DMS153 treated with DMSO at 0.1 percent for 48 hours (cell line): ENCODE data around the gene SALL3.
A peak's percentile ranks its signal among the peaks of the same experiment; 100 is the strongest.

Experiments
- DNase-seq: peaks from one replicate; lab custom pipeline; 2025; ENCODE audit not compliant: unreplicated experiment; lab: John Stamatoyannopoulos, UW

SALL3 gene

DNA sequence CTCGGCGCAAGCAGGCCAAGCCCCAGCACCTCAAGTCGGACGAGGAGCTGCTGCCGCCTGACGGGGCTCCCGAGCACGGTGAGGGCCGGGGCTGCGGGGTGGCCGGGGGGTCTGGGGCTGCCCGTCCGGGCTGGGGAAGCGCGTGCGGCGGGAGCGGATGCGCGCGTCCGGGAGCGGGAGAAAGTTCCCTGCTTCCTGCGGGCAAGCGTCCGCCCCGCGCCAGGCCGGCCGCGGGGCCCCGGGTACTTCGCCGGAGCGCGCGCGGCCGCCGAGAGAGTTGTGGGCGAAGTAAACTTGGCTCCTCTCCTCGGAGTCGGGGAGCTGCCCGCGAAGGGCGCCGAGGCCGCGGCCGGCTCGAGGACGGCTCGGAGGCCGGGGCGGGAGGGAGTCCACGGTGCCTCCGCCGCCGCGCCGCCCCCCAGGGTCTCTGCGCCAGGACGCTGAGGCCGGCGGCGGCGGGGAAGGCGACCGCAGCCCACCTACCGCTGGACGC lies 707 bp downstream of the SALL3 start:
- no peak for DNase-seq

- DNase-seq = no peak
Measured at GRCh38 chr18:78980777-78981380, 1.3 kb downstream of the SALL3 start.

DNA sequence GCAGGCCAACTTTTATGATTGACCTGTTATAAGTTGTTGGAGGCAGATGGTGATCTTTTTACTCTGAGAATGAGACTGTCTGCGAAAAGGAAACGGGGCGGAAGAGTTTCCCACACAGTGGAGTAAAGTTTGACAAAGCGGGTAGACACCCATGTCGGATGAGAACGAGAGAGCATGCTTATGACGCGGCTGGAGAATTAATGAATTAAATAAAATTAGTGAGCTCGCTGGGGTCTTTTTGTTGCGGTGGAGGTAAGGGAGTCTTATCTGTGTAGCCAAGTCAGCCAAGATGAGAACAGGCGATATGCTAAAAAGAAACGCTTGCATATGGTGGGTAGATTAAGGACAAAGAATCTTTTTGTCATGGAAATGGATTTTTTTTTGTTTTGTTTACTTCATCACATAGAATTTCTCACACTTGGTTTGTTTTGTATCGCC lies 1.8 kb downstream of the SALL3 start:
- no peak for DNase-seq

DNA sequence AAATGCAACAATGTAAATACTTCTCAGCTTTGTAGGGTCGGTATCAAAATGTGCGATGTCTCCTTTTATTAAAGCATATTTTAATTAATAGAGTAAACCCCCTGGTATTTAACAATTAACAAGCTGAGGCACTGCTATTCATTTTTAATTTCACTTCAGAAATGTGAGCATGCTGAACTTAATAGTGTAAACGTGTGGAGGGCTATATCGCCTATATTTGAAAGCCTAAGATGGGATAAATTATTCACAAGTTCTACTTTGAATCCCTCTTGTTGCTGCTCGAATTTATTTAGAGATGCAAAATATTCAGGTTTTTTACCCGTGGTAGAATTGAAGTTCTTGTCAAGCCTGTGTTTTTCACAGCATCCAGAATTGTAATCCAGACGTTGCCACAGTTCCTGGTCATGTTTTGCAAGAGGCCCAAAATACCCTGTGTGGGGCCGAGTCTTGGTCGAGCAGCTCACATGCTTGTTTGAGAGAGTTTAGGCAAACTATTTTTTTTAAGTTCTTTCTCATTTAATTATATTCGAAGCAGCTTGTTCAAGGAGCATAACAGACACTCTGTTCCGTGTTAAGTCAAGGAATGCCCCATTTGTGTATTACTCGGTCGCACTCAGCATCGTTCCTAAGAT lies 2.5 kb downstream of the SALL3 start:
- DNase-seq = no peak

GRCh38 chr18:78983512-78983911 lies 3.9 kb downstream of the SALL3 start:
- no peak for DNase-seq

DNA sequence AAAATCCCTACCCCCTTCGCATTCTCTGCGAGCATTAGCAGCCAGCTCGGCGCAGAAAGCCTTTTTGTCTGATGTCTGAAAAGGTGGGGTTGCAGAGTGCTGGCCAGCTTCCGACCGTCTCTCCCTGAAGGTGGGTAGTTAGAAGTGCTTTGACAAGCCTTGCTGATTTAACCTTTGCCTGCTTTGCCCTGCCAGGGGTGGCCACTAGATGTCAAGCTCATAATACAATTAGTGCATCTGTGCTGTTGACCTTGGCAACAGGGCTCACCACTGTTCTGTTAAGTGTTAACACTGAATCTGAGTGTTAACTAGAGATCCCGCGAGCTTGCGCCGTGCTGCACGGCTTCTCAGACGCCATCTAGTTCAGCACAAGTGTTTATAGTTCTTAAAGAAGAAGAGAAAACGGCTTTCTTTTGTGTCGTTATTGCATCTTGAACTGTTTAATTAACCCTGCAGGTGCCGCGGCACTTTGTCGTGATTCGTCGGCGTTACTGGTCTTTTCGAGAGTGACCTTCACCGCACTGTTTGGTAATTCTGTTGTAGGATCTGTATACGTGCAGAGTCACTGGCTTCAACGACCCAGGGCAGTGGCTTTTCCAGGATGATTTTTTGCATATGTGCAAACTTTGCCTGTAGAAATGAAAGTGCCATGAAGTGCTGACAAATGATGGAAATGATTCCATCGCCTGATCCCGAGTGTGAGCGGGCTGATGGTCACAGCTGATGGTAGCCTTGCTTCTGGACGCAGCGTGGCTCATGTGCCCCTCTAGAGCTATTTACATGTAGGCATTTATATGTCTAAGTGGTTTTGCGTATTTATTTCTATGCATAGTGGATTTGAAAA lies 5.5 kb downstream of the SALL3 start:
- DNase-seq = peak; percentile 91

DNA sequence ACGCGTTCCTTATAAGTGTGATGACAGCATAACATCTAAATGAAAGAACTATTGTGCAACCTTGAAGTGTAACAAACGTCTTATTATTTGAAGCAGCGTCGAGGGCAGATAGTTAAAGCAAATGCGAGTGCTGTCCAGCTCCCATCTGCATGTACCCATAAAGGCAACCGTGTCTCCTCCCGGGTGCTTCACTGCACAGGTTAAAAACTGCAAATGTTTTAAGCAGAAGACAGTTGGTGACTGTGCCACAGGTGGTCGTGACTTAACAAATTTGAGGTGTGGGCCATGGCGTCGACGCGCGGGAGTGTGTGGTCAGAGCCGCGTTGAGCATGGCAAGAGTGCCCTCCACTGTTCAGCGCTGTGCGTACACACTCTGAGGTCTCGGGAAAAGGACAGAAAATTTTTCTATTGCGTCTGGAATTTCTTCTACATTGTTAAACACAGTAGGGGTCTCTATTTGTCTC lies 6.4 kb downstream of the SALL3 start:
- peak; percentile 81 for DNase-seq

DNA sequence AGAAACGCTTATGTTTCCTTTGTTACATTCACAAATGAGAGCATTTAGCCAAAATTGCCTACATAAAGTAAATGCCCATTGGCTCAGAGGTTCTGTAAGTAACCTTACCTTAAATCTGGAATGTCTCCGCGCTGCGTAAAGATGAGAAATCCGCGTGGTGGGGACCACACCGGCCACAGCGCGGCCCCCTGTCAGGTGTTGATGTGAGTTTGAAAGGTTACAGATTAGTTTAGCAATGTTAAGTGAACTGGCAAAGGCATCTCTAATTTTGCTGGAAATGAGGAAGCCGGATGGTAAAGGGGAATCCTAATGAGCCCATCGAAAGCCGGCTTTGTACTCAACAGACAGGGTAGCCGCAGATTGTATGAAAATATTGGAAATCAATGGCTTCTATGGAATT lies 11.8 kb downstream of the SALL3 start:
- DNase-seq = no peak

- DNase-seq = no peak
Measured at GRCh38 chr18:78992041-78993011, 12.7 kb downstream of the SALL3 start.

GRCh38 chr18:78993014-78993926 lies 13.7 kb downstream of the SALL3 start:
- no peak for DNase-seq

GRCh38 chr18:78994000-78994399 lies 14.4 kb downstream of the SALL3 start:
- no peak for DNase-seq

DNA sequence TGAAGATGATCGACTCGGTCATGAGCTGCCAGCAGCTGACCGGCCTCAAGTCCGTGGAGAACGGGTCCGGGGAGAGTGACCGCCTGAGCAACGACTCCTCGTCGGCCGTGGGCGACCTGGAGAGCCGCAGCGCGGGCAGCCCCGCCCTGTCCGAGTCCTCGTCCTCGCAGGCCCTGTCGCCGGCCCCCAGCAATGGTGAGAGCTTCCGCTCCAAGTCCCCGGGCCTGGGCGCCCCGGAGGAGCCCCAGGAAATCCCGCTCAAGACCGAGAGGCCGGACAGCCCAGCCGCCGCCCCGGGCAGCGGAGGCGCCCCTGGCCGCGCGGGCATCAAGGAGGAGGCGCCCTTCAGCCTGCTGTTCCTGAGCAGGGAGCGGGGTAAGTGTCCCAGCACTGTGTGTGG lies 14.9 kb downstream of the SALL3 start:
- DNase-seq = no peak

GRCh38 chr18:78994977-78995582 lies 15.5 kb downstream of the SALL3 start:
- DNase-seq = no peak

- DNase-seq = no peak
Measured at GRCh38 chr18:78995740-78996395, 16.2 kb downstream of the SALL3 start.

DNA sequence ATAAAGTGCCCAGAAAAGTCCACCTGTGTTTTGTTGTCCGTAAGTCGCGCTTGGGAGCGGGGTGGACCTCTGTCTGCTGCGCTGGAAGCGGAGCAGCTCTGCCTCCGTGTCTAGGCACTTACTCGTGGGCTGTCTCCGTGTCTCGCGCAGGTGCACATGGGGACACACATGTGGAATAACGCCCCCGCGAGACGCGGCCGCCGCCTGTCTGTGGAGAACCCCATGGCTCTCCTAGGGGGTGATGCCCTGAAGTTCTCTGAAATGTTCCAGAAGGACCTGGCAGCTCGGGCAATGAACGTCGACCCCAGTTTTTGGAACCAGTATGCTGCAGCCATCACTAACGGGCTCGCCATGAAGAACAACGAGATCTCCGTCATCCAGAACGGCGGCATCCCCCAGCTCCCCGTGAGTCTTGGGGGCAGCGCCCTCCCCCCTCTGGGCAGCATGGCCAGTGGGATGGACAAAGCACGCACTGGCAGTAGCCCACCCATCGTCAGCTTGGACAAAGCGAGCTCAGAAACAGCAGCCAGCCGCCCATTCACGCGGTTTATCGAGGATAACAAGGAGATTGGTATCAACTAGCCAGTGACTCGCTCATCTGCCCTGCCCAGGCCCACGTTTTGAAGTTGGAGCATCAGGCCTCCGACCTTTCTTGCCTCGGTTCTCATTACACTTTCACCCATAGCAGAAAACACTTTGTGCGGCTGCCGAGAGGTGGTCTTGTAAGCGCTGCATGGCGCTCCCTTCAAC lies 17.3 kb downstream of the SALL3 start:
- DNase-seq = no peak

DNA sequence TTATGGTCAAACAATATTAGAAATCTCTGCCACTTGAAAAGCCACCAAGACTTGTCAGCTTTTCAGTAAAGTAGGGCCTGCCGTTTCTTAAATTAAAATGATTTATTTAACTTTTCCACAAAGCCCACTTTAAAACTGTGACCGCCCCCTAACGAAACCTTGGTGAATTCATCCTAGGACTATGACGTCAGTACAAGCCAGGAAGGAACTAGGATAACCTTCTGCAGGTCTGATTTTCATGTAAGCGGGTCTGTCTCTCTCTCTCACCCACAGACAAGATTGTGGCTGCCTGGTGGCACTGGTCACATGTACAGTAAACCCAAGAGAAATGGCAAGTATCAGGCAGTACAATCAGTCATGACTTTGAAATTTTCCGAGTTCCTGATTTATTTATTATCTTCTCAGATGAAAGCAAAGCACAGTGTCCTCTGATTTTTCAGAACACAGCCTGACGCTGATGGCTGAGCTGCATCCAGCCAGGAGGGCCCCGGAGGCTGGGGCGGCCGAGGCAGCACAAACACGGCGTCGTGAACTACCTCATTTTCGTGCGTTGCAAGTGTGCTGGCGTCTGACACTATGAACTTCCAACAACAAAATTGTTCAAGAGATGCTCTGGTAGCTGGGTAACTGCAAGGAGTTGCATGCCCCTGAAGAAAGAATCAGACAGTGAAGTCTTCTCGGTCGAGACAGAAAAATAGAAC lies 18.9 kb downstream of the SALL3 start:
- no peak for DNase-seq

DNA sequence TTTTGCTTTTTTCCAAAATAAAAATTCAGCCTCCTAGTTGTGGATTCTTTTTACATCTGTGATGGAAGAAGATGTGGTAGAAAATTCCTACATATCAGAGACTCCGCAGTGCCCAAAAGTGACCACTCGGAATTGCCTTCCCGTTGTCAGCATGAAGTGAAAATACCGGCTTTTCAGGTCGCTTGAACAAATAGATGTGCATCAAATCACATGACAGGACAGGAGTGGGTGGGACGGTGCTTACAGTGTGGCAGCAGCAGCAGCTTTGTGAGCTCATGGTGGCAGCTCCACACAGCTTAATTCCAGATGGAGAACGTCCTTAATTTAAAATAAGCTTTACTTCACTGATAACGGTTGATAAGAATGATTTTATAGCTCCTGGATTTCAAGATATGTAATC lies 20.3 kb downstream of the SALL3 start:
- peak; percentile 89 for DNase-seq
